Endothelial cell of umbilical vein (primary cell): ENCODE measurements around the gene MAP3K12.

Experiments
- EZH2 ChIP-seq: IDR thresholded peaks from 2 replicates; pipeline ENCODE4 v1.6.1; 2012; ENCODE audit warnings: borderline replicate concordance, low read depth, mild to moderate bottlenecking, moderate library complexity, low read length, inconsistent platforms; ENCODE audit not compliant: severe bottlenecking
- JUN ChIP-seq: IDR thresholded peaks from 2 replicates; pipeline ENCODE4 v1.6.1; 2011; ENCODE audit warnings: borderline replicate concordance, low read depth; ENCODE audit not compliant: insufficient read length, insufficient read depth
- MAX ChIP-seq: IDR thresholded peaks from 2 replicates; pipeline ENCODE4 v1.6.1; 2011; ENCODE audit not compliant: insufficient read depth, insufficient read length
- POLR2A ChIP-seq: IDR thresholded peaks from 2 replicates; pipeline ENCODE4 v1.6.1; 2012; ENCODE audit warnings: low read depth, mild to moderate bottlenecking, control low read depth, low read length
- POLR2AphosphoS5 ChIP-seq: IDR thresholded peaks from 2 replicates; pipeline ENCODE4 v1.6.1; 2012; ENCODE audit warnings: low read depth, mild to moderate bottlenecking, control low read depth, low read length, moderate library complexity; ENCODE audit not compliant: insufficient read depth
- TF ChIP-seq, protein P1 (sequence below), 2 donors: IDR thresholded peaks; 1 replicate in 1 of 2; 2 replicates in 1 of 2; pipeline ENCODE4 v1.5.1; 2011; ENCODE audit warnings: low read length in 2 of 2, mild to moderate bottlenecking in 2 of 2, moderate library complexity in 2 of 2, control low read depth in 1 of 2, inconsistent platforms in 1 of 2, low read depth in 1 of 2; ENCODE audit not compliant: insufficient read depth in 1 of 2; ENCODE audit errors: extremely low read depth in 1 of 2

GRCh38 chr12:53461591-53461990 lies 37.7 kb downstream of the MAP3K12 start:
- TF ChIP-seq POLR2AphosphoS5, result no peak
- no peak for TF ChIP-seq EZH2
- TF ChIP-seq, protein P1, sequence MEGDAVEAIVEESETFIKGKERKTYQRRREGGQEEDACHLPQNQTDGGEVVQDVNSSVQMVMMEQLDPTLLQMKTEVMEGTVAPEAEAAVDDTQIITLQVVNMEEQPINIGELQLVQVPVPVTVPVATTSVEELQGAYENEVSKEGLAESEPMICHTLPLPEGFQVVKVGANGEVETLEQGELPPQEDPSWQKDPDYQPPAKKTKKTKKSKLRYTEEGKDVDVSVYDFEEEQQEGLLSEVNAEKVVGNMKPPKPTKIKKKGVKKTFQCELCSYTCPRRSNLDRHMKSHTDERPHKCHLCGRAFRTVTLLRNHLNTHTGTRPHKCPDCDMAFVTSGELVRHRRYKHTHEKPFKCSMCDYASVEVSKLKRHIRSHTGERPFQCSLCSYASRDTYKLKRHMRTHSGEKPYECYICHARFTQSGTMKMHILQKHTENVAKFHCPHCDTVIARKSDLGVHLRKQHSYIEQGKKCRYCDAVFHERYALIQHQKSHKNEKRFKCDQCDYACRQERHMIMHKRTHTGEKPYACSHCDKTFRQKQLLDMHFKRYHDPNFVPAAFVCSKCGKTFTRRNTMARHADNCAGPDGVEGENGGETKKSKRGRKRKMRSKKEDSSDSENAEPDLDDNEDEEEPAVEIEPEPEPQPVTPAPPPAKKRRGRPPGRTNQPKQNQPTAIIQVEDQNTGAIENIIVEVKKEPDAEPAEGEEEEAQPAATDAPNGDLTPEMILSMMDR (IDR thresholded peaks at IDR 0.05; ENCODE audit: extremely low read depth in 1 of 2, insufficient read depth in 1 of 2, low read depth in 1 of 2, low read length in 2 of 2), result no peak
- TF ChIP-seq POLR2A, result no peak
- TF ChIP-seq MAX, result no peak
- no peak for TF ChIP-seq JUN
